Umbilical cord (tissue), 2 donors: ENCODE results near the gene LARGE1. TPM values are rescaled to one million over a fixed set of nuclear protein-coding genes. Genes with fewer than 3 reads are reported as not detected.
"Not testable (repeated sequence)": the region's sequence is repeated elsewhere in the genome, so short reads cannot be mapped to it uniquely, and the experiment has no call there.

Experiments
- DNase-seq: peaks from one replicate; pipeline ENCODE4 v3.0.0-alpha.2; 2015; ENCODE audit warnings: low spot score
- total RNA-seq: library from RNA; depleted of rRNA; stranded (reverse); fragments of >200 nt; gene quantifications from one replicate; pipeline ENCODE4 v1.2.3, GENCODE V29; 2014; ENCODE audit warnings: low replicate concordance; ENCODE audit not compliant: insufficient read depth

LARGE1 gene
- total RNA-seq, 1 donor from 2014 or later = 32.5 TPM

DNA sequence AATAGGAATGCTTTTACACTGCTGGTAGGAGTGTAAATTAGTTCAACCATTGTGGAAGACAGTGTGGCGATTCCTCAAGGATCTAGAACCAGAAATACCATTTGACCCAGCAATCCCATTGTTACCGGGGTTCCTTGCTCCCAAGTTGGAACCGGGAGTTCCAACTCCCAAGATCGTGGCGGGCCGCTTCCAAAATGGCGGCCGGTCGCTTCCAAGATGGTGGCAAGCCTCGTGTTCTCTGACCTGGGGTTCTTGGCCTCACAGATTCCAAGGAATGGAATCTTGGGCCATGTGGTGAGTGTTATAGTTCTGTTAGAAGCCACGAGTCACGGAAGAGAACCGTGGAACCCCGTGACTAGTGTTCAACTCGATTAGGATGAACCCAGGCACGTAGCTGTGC lies 62.5 kb downstream of the LARGE1 start:
- not testable (repeated sequence) for DNase-seq

DNA sequence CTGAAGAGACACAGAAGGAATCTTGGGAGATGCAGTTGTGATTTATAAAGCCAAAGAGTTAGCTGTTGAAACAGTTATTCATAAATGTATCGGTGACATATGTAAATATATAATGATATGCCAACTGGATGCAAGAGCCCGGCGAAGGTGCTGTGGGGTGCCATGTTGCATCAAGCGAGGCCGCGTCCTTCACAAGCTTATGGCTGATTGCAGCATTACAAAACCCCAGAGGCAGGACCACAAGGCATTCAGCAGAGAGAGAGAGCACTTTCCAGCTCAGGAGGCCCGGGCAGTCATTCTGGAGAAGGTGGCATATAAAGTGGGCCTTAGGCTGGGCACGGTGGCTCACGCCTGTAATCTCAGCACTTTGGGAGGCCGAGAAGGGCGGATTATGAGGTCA lies 65.6 kb downstream of the LARGE1 start:
- no peak for DNase-seq

DNA sequence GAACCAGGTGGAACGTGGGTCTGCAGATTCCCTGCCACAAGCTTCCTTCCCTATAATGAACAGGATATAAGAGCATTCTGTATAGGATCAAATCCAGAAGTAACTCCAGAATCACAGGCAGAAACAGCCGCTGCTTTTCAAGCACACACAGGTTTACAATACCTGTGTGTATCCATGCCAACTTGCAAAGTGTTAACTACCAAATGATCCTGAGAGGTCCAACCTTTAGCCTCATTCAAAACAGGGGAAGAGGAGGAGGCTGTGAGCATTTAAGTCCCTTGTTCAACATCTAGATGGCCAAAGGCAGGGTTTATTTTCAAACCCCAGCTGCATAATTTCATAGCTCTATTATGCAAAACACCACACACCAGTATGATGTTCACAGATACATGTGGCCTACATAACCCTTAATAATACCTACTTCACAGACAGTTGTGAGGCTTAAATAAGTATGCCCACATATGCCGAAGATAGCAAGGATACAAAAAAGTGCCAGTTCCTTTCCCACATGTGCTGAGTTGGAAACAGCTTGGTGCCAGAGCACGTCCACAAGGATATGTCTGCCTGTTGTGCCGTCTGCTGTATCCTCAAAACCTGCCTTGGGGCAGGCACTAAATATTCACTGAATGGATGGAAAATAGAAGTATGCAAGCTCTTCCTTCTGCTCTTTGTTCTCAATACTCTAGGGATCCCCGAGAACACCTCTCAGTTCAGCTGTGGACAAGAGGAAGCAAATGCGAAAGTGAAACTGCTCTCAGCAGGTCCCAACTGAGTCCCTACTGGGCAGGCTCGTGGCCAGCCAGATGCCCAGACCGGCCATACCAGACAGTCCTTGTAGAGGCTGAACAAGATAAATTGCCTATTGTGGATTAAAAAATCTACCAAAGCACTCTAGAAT lies 66.8 kb downstream of the LARGE1 start:
- peak; percentile 67 for DNase-seq

DNA sequence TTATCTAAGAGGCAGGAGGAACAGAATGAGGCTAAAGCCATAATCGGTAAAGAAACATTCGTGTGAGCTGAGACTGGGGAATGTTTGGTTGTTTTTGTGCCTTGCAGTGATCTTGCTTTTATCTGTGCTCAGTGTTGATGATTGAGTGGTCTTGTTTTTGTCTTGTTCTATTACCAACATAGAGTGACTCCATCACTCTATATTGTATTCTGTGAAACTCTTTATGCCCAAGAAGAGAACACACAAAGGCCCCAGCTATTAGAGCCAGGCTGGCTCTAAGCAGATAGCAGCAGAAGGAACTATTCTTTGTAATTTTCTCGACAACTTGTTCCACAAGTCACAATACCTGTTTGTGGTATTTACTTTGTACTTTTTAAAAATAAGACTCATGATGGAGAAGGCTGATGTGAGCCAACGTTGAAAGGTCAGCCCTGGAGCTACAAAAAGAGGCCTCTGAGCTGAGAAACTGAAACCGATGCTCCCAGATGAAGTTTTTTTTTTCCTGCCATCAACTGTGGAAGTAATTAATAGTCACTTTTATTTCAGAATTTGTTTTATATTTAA lies 68.4 kb downstream of the LARGE1 start:
- no peak for DNase-seq

DNA sequence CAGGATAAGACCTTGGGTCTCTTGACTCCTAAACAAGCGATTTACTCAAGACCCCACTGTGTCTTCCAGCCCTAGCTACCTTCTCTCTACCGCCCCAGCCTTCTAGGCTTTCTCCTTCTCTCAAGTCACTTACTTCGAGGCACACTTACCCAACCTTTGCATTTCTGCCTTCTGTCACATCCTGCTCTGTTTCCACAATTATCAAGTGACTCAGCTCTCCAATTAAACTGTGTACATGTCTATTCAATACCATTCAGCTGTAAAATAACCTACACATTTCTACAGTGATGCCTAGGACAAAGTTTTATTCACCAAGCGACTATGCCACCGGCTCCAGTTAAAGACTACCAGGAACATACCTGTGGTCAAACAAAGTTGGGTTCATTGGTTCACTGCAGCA lies 69.0 kb downstream of the LARGE1 start:
- no peak for DNase-seq

DNA sequence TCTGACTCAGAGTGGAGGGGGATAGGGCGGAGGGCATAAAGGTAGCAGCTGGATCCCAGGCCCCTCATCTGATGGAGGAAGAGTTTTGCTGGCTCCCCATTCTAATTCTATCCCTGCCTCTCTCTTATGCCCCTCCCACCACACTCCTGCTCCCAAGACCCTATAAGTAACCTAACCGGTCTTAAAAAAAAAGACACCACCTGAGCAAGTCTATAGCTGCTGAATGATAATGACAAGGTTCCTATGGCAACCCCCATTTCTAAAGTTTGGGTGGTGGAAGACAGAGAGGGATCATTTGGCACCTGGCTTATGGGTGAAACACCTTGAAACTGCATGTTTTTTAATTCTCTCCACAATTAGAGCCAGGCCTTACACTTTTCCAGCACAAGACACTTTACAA lies 69.6 kb downstream of the LARGE1 start:
- DNase-seq = peak; percentile 32

DNA sequence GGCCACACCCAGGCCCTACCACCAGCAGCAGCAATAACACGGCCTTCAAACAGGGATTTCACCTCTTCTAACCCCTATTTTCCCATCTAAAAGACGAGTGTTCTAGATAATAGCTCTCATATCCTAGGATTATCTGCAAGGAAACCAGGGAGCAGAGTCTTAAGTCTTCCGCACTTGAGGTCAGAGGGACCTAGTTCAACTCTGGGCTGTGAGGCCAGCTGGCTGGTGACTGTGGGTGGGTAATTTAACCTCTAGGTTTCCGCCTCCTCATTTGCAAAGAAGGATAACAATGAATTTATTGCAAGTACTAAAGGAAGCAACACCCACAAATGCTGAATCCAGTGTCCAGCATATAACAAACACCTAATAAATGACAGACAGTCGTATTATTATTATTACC lies 70.1 kb downstream of the LARGE1 start:
- no peak for DNase-seq

DNA sequence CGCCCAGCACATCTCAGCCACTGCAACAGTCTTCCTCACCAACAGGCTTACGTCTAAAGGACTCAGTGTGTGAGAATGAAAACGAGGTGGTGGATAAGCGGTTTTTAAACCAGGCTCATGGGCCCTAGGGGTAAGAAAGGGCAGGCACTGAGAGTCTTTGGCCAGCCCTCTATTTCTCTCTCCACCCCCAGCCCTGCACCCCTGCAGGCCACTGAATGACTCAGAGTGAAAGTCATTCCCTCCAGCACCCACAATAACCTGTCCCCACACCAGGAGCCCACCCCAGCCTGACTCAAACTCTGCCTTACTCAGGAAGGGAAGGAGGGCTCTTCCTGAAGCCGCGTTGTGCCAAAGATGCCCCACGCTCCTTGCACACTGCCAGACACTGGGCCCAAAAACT lies 72.0 kb downstream of the LARGE1 start:
- no peak for DNase-seq

DNA sequence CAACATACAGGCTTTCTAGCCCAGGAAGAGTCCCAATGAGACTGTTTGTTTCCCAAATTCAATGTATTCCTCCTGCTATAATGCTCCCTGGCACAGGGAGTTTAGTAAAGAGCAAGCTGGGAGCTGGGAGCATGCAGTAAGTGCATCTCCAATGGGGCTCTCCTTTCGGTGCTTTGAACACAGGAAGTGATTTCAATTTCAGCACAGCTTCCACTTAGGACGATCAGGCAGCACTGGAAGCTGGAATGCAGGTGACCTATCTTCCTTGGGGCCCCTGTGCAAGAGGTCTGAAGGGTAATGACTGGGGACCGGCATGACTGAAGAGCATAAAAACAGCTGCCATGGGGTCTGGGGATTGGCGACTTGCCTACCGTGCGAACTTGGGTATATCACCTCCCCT lies 76.0 kb downstream of the LARGE1 start:
- DNase-seq = no peak

DNA sequence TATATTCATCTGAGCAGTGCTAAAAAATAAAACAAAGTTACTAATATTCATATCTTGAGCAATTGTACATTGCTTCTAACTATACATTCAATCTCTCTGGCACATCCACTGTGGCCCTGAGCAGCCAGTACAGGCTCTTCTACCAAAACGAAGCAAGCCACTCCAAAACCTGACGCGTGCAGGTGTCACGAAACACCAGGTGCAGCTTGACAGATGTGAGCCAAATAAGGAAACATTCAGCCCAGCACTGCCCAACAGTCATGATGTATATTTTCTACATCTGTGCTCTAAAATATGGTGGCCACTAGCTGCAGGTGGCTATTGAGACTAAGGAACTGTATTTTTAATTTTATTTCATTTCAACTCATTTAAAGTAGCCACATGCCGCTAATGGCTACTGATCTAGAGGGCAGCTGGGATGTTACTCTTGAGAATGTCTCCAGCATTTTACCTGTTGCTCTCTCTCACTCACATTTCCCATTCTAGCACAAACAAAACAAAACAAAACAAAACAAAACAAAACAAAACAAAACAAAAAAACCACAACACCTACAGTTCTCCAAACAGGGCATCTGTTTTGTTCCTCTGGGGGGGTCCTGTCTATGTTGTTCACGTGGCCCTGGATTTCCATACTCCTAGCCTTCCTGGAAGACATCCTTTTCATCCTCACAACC lies 77.7 kb downstream of the LARGE1 start:
- DNase-seq = no peak

DNA sequence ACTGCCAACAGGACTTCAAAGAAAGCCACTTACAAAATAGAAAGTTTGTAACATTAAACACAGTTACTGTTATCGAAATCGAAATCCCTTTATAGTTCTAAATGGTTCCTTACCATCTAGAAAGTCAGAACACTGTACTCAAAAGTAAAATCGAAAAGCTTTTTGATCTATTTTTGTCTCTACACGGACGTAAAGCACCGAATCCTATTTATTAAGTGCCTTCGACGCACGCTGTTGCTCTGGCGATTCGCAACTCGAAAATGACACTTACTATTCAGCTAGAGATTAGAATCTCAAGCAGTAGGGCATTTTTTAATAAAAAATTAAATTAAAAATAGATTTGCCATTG lies 78.3 kb downstream of the LARGE1 start:
- no peak for DNase-seq

DNA sequence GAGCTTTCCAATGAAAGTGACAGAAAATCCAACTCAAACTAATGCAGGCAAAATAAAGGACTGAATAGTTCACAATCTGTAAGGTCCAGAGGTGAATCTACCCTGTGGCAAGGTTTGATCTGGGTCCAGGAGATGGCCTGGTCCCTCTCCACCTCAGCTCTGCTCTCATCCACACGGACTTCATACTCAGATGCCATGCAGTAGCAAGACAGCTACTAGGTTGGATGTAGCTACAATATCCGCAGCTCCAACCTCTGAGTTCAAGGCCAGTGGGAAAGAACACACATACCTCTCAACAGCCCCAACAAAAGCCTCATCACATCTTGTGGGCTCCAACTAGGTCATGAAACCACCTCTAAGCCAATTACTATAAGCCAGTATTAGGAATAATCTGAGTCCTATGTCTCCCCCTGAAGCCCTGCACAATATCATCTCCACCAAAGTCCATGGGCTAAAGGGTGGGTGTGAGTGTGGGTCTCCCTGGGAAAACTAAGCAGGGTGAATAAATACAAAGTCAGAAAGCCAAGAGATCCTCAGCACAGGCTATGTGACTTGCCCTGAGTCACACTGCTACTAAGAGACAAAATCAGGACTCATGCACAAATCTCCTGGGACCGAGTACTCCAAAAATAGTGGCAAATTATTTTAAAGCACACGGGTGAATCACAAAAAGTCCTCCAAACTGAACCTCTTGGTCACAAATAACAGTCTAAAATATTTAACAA lies 78.8 kb downstream of the LARGE1 start:
- DNase-seq = no peak

DNA sequence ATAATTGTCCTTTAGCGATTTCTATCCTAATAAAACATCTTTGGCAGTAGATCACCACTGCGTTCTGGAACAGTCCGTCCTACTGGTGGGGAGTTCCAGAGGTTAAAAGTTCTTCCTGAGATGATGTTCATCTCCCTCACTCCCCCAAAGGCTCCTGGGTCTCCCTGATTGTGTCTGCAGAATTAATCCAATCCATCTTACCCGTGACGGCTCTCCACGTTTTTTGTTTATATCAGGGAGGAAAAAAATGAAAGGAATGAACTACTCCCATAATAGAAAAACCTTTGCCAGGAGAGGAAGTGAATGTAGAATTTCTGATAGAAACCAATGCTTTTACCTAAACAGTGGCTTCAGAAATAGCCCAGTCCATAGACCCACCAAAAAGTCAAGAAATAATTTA lies 81.6 kb downstream of the LARGE1 start:
- DNase-seq = no peak

DNA sequence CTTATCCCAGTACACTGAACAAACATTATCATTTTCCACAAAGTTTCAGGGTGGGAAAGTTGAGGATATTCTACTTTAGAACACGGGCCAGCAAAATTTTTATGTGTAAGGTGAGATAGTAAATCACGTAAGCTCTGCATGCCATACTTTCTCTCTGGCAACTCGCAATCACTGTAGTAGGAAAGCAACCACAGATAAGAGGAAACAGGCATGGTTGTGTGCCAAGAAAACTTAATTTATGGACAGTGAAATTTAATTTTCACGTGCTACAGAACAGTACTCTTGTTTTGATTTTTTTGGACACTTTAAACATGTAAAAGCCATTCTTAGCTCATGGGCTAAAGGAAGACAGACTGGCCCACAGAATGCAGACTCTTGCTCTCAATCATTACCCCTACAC lies 82.5 kb downstream of the LARGE1 start:
- DNase-seq = no peak

DNA sequence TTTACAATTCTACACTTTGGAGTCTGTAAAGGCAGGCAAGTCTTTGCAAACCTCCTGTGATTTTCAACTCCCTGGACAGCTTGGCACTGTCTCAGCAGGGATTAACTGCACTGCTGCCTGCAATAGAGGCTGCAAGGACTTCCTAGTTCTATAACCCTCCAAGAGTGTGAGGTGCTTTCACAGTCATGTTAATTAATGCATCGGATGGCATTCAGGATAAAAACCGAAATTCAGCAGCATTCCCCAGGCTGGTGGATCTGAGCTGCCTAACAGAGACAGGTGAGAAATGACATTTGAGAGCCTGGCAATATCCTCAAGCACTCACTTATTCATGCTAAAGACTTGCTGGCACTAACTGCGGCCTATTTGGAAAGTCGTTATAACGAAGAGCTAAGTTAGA lies 85.0 kb downstream of the LARGE1 start:
- peak; percentile 52 for DNase-seq

DNA sequence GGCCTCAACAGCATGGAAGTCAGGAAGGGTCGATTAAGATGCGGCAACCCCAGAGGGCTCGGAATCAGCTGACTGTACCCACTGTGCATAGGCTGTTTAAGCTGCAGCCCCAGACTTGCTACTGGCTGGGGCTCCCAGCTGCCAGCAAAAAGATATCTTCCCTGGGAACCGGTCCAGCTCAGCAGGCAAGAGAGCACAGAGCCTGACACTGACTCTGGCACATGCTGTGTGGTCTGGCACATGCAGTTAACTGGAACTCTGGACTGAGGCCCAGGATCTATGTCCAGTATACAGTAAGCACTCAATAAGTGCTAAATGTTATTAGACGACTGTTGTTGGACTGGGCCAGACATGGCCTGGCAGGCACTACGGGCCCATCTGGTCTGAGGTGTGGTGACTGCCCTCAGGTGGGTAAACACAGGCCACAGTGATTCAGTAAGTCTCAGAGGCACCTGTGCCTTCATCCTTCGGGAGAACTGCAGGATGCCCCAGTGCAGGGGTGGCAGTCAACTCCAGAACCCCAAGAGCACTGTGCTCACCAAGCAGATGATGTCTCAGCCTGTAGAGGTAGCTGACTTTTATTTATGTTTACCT lies 87.6 kb downstream of the LARGE1 start:
- no peak for DNase-seq

DNA sequence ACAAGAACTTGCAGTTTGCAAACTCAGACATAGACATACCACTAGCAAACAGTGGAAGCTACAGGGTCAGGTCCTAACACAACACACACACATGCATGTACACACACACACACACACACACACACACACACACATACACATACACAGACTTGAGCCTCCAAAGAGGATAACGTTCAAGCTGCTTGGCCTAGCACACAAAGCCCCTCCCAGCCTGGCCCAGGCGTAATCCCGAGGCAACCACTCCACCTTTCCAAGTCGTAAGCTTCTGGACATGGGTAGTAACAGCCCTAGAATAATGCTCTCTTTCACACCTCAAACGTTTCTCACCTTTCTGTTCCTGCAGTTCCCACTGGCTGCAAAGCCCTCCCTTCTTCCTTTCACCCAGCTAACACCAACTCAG lies 88.6 kb downstream of the LARGE1 start:
- DNase-seq = no peak

DNA sequence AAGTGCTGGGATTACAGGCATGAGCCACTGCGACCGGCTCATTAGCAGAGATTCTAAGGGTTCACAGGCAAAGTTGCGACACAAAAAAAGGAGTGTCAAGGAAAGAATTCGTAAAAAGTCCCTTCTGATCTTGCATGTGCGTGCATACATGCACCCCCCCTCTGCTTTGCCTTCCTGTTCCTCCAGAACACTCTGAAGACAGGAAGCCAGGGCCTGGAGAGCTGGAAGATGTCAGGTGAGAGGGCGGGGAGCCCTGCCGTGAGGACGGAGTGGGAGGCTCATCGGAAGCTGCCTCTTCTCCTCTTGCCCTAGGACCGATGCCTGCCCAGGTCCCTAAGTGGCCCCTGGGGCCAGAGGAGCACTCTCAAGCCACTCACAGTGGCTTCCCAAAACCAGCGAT lies 89.1 kb downstream of the LARGE1 start:
- DNase-seq = no peak

DNA sequence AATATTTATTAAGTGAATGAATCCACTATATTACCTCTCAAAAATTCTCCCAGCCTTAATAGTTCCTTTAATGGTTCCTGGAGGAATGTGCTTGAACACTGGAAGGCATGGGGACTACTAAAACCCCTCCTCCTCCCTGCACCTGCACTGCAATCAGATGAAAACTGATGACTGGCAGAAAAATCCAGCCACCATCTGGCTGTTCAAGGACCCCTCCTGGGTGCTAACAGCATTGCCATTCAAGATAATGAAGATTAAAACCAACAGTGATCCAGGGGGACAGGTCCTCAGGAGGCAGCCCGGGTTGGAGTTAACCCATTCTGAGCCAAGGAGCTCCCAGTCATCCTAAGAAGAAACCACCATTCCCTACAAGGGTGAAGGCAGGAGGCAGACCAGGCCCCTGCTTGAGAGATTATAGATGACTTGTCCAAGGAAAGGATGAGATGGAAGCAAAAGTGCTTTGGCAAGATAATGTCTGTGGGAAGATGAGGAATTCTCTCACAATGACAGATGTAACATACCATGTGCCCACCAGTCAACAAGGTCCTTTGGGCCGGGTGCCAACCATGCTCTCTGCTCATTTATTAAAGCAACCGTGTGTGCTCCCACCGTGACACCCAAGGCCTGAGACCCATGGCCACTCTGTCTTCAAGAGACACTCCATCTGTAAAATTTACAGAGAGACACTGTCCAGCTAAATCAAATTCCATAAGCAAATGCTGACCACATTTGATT lies 90.6 kb downstream of the LARGE1 start:
- DNase-seq = no peak

DNA sequence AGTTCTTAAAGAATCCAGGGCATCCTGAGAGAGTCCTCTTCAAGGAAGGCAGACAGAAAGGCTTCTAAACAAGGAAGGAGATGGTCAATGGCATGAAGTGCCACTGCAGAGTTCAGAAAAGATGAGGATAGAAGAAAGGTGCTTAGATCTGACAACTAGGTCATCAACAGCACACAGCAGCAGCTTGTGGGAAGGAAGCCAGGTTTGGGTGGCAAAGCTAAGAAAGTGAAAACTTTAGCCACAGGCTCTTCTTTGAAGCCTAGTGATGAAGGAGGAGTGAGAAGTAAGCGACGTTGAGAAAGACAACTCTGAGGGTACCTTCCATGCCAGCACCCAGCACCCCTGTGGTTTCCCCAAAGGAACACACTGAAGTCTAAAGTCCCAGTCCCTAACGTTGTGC lies 92.0 kb downstream of the LARGE1 start:
- no peak for DNase-seq

DNA sequence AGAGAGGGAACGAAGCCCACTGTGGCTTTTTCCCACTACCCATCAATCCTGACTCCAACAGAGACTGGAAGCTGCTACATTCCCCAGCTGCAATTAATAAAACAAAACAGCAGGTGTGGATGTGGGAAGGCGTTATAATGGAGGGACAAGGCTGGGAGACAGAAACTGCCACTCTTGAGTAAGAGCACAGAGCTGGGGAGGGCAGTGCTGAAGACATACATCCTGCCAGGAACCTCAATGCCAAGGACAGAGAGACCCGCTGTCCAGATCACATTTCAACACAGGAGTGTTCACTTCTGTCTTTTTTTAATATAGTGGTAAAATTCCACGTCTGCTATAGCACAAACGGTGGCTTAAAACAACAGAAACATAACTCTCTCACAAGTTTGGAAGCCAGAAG lies 94.5 kb downstream of the LARGE1 start:
- no peak for DNase-seq
